Forelimb muscle (tissue), 1 donor: ENCODE data around the gene FILIP1L. TPM values are rescaled to one million over a fixed set of nuclear protein-coding genes. Genes with fewer than 3 reads are reported as not detected.

Source experiments
- DNase-seq: peaks from one replicate; pipeline ENCODE4 v3.0.0-alpha.2; 2013; ENCODE audit warnings: low read depth
- polyA plus RNA-seq: library from polyadenylated mRNA; unstranded; fragments of 120-200 nt; gene quantifications from one replicate; pipeline ENCODE4 v1.2.1, GENCODE V29; 2013; ENCODE audit not compliant: insufficient read length

The FILIP1L gene
- polyA plus RNA-seq, 1 donor, result 50.9 TPM

GRCh38 chr3:100009276-100010086 is 104.8 kb downstream of the FILIP1L start:
- no peak for DNase-seq

GRCh38 chr3:100008081-100008698 is 106.1 kb downstream of the FILIP1L start:
- DNase-seq, result no peak

GRCh38 chr3:100007313-100007712 is 107.0 kb downstream of the FILIP1L start:
- DNase-seq, result no peak

GRCh38 chr3:100006570-100007271 is 107.6 kb downstream of the FILIP1L start:
- DNase-seq, result no peak

GRCh38 chr3:100005665-100006393 is 108.5 kb downstream of the FILIP1L start:
- no peak for DNase-seq

- no peak for DNase-seq
These were observed 109.4 kb downstream of the FILIP1L start for GRCh38 chr3:100004931-100005330.

GRCh38 chr3:100003609-100004503 is 110.4 kb downstream of the FILIP1L start:
- no peak for DNase-seq

GRCh38 chr3:100002599-100003350 is 111.5 kb downstream of the FILIP1L start:
- DNase-seq, result no peak

GRCh38 chr3:100001526-100002270 is 112.6 kb downstream of the FILIP1L start:
- no peak for DNase-seq

GRCh38 chr3:100001083-100001482 is 113.2 kb downstream of the FILIP1L start:
- no peak for DNase-seq

GRCh38 chr3:99999536-99999935 is 114.8 kb downstream of the FILIP1L start:
- no peak for DNase-seq

- DNase-seq, result no peak
These were observed 117.0 kb downstream of the FILIP1L start for GRCh38 chr3:99997293-99997692.

GRCh38 chr3:99990179-99990578 is 124.1 kb downstream of the FILIP1L start:
- DNase-seq, result no peak

- no peak for DNase-seq
These were observed 129.6 kb downstream of the FILIP1L start for GRCh38 chr3:99984668-99985067.

- DNase-seq, result no peak
These were observed 130.2 kb downstream of the FILIP1L start for GRCh38 chr3:99984139-99984538.

- DNase-seq, result no peak
These were observed 131.7 kb downstream of the FILIP1L start for GRCh38 chr3:99982650-99983049.

GRCh38 chr3:99981138-99981537 is 133.2 kb downstream of the FILIP1L start:
- no peak for DNase-seq

GRCh38 chr3:99980606-99981005 is 133.7 kb downstream of the FILIP1L start:
- no peak for DNase-seq

- no peak for DNase-seq
These were observed 136.1 kb downstream of the FILIP1L start for GRCh38 chr3:99978221-99978620.
